Kidney (tissue), 14 donors: Measurements from ENCODE around the gene CSNK1G1. TPM values are rescaled to one million over a fixed set of nuclear protein-coding genes. Genes with fewer than 3 reads are reported as not detected.

Experiments
- DNase-seq, 5 donors: peaks; one replicate each; pipeline ENCODE4 v3.0.0-alpha.2; 2013 to 2020
- FAIRE-seq: peaks from 2 replicates; lab custom pipeline; 2012; peaks lifted over from hg19 to GRCh38; lab: Jason Lieb, UNC
- H3K27ac ChIP-seq, 2 donors: one replicate each; pipeline ENCODE4 v1.7.0; 2013; ENCODE audit warnings: low read depth in 2 of 2, low read length in 2 of 2, inconsistent platforms in 1 of 2
- H3K27me3 ChIP-seq: one replicate; pipeline ENCODE4 v1.7.1; 2013; ENCODE audit warnings: low read length, inconsistent platforms; ENCODE audit not compliant: control insufficient read depth, insufficient read depth
- H3K36me3 ChIP-seq, 3 donors: one replicate each; pipeline versions ENCODE4 v1.7.0 to v1.7.1; 2013; ENCODE audit warnings: low read length in 3 of 3, control low read depth in 1 of 3, inconsistent platforms in 1 of 3; ENCODE audit not compliant: insufficient read depth in 3 of 3, control insufficient read depth in 2 of 3
- H3K4me1 ChIP-seq, 3 donors: one replicate each; pipeline versions ENCODE4 v1.7.0 to v1.7.1; 2013; ENCODE audit warnings: low read length in 3 of 3, inconsistent platforms in 1 of 3, low read depth in 1 of 3; ENCODE audit not compliant: control insufficient read depth in 2 of 3, insufficient read depth in 2 of 3
- H3K4me3 ChIP-seq, 3 donors: one replicate each; pipeline versions ENCODE4 v1.7.0 to v1.8.1; 2013; ENCODE audit warnings: low read length in 3 of 3, control low read depth in 1 of 3, inconsistent platforms in 1 of 3
- H3K9ac ChIP-seq, 3 donors: one replicate each; pipeline versions ENCODE4 v1.7.0 to v1.7.1; 2013; ENCODE audit warnings: low read length in 3 of 3, control low read depth in 1 of 3, inconsistent platforms in 1 of 3
- H3K9me3 ChIP-seq, 3 donors: one replicate each; pipeline versions ENCODE4 v1.7.0 to v1.7.1; 2013; ENCODE audit warnings: low read length in 3 of 3, control low read depth in 1 of 3, inconsistent platforms in 1 of 3; ENCODE audit not compliant: control insufficient read depth in 2 of 3, insufficient read depth in 1 of 3
- CTCF ChIP-seq: IDR thresholded peaks from 3 replicates; pipeline ENCODE4 v1.5.1; 2012; ENCODE audit warnings: mild to moderate bottlenecking, moderate library complexity, borderline replicate concordance; ENCODE audit not compliant: insufficient read depth; ENCODE audit errors: extremely low read depth
- intact Hi-C: fragments of 100-400 bp; cut with DNase I; formaldehyde crosslinking; loops from one replicate; pipeline ENCODE4 v1.11.1; 2022
- polyA plus RNA-seq: library from polyadenylated mRNA; stranded (reverse); fragments of 350-450 nt; fragmentation: Illumina TruSeq; extraction: RNeasy Lipid Tissue Mini Kit (QIAGEN cat#74804); gene quantifications from one replicate; pipeline ENCODE4 v1.2.3, GENCODE V29; 2014; ENCODE audit warnings: low read depth, low replicate concordance; ENCODE audit not compliant: insufficient read depth
- total RNA-seq: library from RNA; stranded (reverse); fragmentation: NEBNext Ultra II Directional; extraction: Animal tissue kit (Norgen Biotek cat#: 25700); gene quantifications from one replicate; pipeline ENCODE4 v1.2.1, GENCODE V29; 2021
- donor health status: control.
- donor health status: control.
- donor health status: control.
- donor health status: control.
- donor health status: control.
- donor health status: DM: yes; HTN: yes; CAD: no.
- donor health status: Normal renal cell carcinoma (clear cell type).

The CSNK1G1 gene
- total and polyA plus RNA-seq, 2 donors from 2014 or later: 5.0 to 25.8 TPM

- no peak for TF ChIP-seq CTCF
- H3K4me1 ChIP-seq: no peaks in the 10 kb centered on the region
- no peak overlapping the region for H3K4me3 ChIP-seq
- H3K9ac ChIP-seq: no peak overlapping the region
- H3K27me3 ChIP-seq: no peaks in the 10 kb centered on the region
- DNase-seq: peak in 2 of 5 donors; percentile 13 to 20
- H3K27ac ChIP-seq: no peak overlapping the region
- intact Hi-C loops: no loop called here
- FAIRE-seq: no peak
- no peaks in the 10 kb centered on the region for H3K9me3 ChIP-seq
- H3K36me3 ChIP-seq: no peaks in the 10 kb centered on the region
Measured at GRCh38 chr15:64311566-64311965, 44.4 kb downstream of the CSNK1G1 start.

- no peak overlapping the region for H3K9ac ChIP-seq
- H3K9me3 ChIP-seq: no peaks in the 10 kb centered on the region
- no peaks in the 10 kb centered on the region for H3K4me1 ChIP-seq
- no peak overlapping the region for H3K4me3 ChIP-seq
- FAIRE-seq: no peak
- DNase-seq: no peak
- intact Hi-C loops: no loop called here
- no peak for TF ChIP-seq CTCF
- no peaks in the 10 kb centered on the region for H3K27me3 ChIP-seq
- no peaks in the 10 kb centered on the region for H3K36me3 ChIP-seq
- no peak overlapping the region for H3K27ac ChIP-seq
Measured at GRCh38 chr15:64310036-64310435, 45.9 kb downstream of the CSNK1G1 start.

GRCh38 chr15:64305261-64305660 is 50.7 kb downstream of the CSNK1G1 start:
- intact Hi-C loops: no loop called here
- Histone ChIP-seq H3K9ac (no peak overlapping the region), H3K27me3 (no peaks in the 10 kb centered on the region), H3K4me3 (no peak overlapping the region), H3K9me3 (no peaks in the 10 kb centered on the region), H3K36me3 (peaks cover 0 to 1% (median under 1%) of the 10 kb centered on the region in 3 donors), H3K27ac (no peak overlapping the region), H3K4me1 (no peaks in the 10 kb centered on the region)
- no peak for FAIRE-seq
- no peak for DNase-seq
- TF ChIP-seq CTCF: no peak

- DNase-seq: no peak
- H3K9me3 ChIP-seq: no peaks in the 10 kb centered on the region
- TF ChIP-seq CTCF: no peak
- H3K36me3 ChIP-seq: no peaks in the 10 kb centered on the region
- intact Hi-C loops: no loop called here
- no peaks in the 10 kb centered on the region for H3K4me1 ChIP-seq
- no peak overlapping the region for H3K4me3 ChIP-seq
- H3K27me3 ChIP-seq: no peaks in the 10 kb centered on the region
- no peak overlapping the region for H3K9ac ChIP-seq
- H3K27ac ChIP-seq: no peak overlapping the region
- FAIRE-seq: no peak
Measured at GRCh38 chr15:64289550-64289949, 66.4 kb downstream of the CSNK1G1 start.
